SK-N-SH (cell line): ENCODE measurements around the gene NBL1. TPM values are rescaled to one million over a fixed set of nuclear protein-coding genes. Genes with fewer than 3 reads are reported as not detected.

Source experiments
- CTCF ChIA-PET: fragments of 300-600, 350-600 bp; formaldehyde crosslinking; extraction: SDS; loops from one replicate; lab custom pipeline; 2021; lab: Yijun Ruan, JAX
- POLR2A ChIA-PET: fragments of 350-600 bp; sonication (Branson Sonifier 250); formaldehyde crosslinking; extraction: SDS; loops from one replicate; lab custom pipeline; 2020; ENCODE audit warnings: antibody characterized with exemption, inconsistent platforms; lab: Yijun Ruan, JAX
- DNase-seq: peaks from one replicate; pipeline ENCODE4 v3.0.0; 2012
- H2AFZ ChIP-seq: fragments of 200-600 bp; sonication (generic); 2 replicates; pipeline ENCODE4 v1.8.1; 2016; ENCODE audit warnings: antibody characterized with exemption, mild to moderate bottlenecking, low read depth
- H3F3A ChIP-seq: fragments of 200-600 bp; sonication (generic); replicated peaks from 2 replicates; pipeline ENCODE3; 2016; ENCODE audit warnings: antibody characterized with exemption, mild to moderate bottlenecking; ENCODE audit not compliant: insufficient read depth
- H3K27ac ChIP-seq, 2 experiments: fragments of 200-500 bp in 1 of 2; fragments of 200-600 bp in 1 of 2; sonication (Bioruptor generic) in 1 of 2; sonication (generic), shearing (Covaris generic) in 1 of 2; 2 replicates each; pipeline versions ENCODE4 v1.5.1 to v1.6.1; 2014 to 2016; ENCODE audit warnings: low read depth in 2 of 2, inconsistent platforms in 1 of 2, low read length in 1 of 2, mild to moderate bottlenecking in 1 of 2, mixed read lengths in 1 of 2
- H3K27me3 ChIP-seq: fragments of 200-600 bp; sonication (generic), shearing (Covaris generic); 2 replicates; pipeline ENCODE4 v1.6.1; 2016; ENCODE audit warnings: mixed run types; ENCODE audit not compliant: insufficient read depth
- H3K36me3 ChIP-seq, 2 experiments: fragments of 200-500 bp in 1 of 2; fragments of 200-600 bp in 1 of 2; sonication (Bioruptor generic) in 1 of 2; sonication (generic) in 1 of 2; replicated peaks in 1 of 2; 2 replicates each; pipeline versions ENCODE3 to v1.5.1; 2014 to 2016; ENCODE audit warnings: low read length in 1 of 2, mild to moderate bottlenecking in 1 of 2; ENCODE audit not compliant: insufficient read depth in 2 of 2, control insufficient read depth in 1 of 2
- H3K4me1 ChIP-seq, 2 experiments: fragments of 200-500 bp in 1 of 2; fragments of 200-600 bp in 1 of 2; sonication (Bioruptor generic) in 1 of 2; sonication (generic), shearing (Covaris generic) in 1 of 2; 2 replicates each; pipeline versions ENCODE4 v1.5.1 to v1.6.1; 2014 to 2016; ENCODE audit warnings: low read depth in 1 of 2, low read length in 1 of 2, mixed run types in 1 of 2; ENCODE audit not compliant: insufficient read depth in 2 of 2, control insufficient read depth in 1 of 2
- H3K4me2 ChIP-seq: fragments of 200-600 bp; sonication (generic), shearing (Covaris generic); 2 replicates; pipeline ENCODE4 v1.6.1; 2017; ENCODE audit warnings: mixed run types
- H3K4me3 ChIP-seq, 2 experiments: fragments of 200-500 bp in 1 of 2; fragments of 200-600 bp in 1 of 2; sonication (Bioruptor generic) in 1 of 2; sonication (generic), shearing (Covaris generic) in 1 of 2; 2 replicates each; pipeline versions ENCODE4 v1.5.1 to v1.8.1; 2014 to 2016; ENCODE audit warnings: low read depth in 2 of 2, inconsistent platforms in 1 of 2, low read length in 1 of 2, mild to moderate bottlenecking in 1 of 2, mixed read lengths in 1 of 2, moderate library complexity in 1 of 2
- H3K79me2 ChIP-seq: fragments of 200-600 bp; sonication (generic); 2 replicates; pipeline ENCODE4 v1.8.1; 2017; ENCODE audit warnings: mild to moderate bottlenecking; ENCODE audit not compliant: insufficient read depth
- H3K9ac ChIP-seq: fragments of 200-600 bp; sonication (generic); 2 replicates; pipeline ENCODE4 v1.6.1; 2017; ENCODE audit warnings: mixed run types
- H3K9me2 ChIP-seq: fragments of 200-600 bp; sonication (generic); 2 replicates; pipeline ENCODE4 v1.6.1; 2017; ENCODE audit warnings: mixed run types
- H3K9me3 ChIP-seq: fragments of 200-600 bp; sonication (generic); 2 replicates; pipeline ENCODE4 v1.6.1; 2017; ENCODE audit warnings: mixed run types, mild to moderate bottlenecking, moderate library complexity
- H4K20me1 ChIP-seq: fragments of 200-600 bp; sonication (generic); 2 replicates; pipeline ENCODE4 v1.6.1; 2017; ENCODE audit warnings: mild to moderate bottlenecking, mixed run types; ENCODE audit not compliant: insufficient read depth
- CHD2 ChIP-seq: fragments of 150-350 bp; IDR thresholded peaks from 2 replicates; pipeline ENCODE4 v1.6.1; 2018; ENCODE audit warnings: low read length; ENCODE audit not compliant: partially characterized antibody
- FOSL2 ChIP-seq: IDR thresholded peaks from 2 replicates; pipeline ENCODE4 v1.4.0; 2012; ENCODE audit warnings: low read depth, mild to moderate bottlenecking, moderate library complexity, borderline replicate concordance
- FOXM1 ChIP-seq: IDR thresholded peaks from 2 replicates; pipeline ENCODE4 v1.4.0; 2012; ENCODE audit warnings: low read depth, mild to moderate bottlenecking
- GABPA ChIP-seq: IDR thresholded peaks from 2 replicates; pipeline ENCODE4 v1.4.0; 2012; ENCODE audit warnings: low read depth, mild to moderate bottlenecking
- MXI1 ChIP-seq: IDR thresholded peaks from 2 replicates; pipeline ENCODE4 v1.6.1; 2012; ENCODE audit warnings: mild to moderate bottlenecking, low read depth, low read length, improper control_type of control experiment
- NRF1 ChIP-seq: IDR thresholded peaks from 2 replicates; pipeline ENCODE4 v1.6.1; 2012; ENCODE audit warnings: low read depth, mild to moderate bottlenecking, low read length
- PBX3 ChIP-seq: IDR thresholded peaks from 2 replicates; pipeline ENCODE4; 2012
- RAD21 ChIP-seq: IDR thresholded peaks from 2 replicates; pipeline ENCODE4 v1.6.1; 2012; ENCODE audit warnings: mild to moderate bottlenecking, low read length
- RFX5 ChIP-seq: IDR thresholded peaks from 2 replicates; pipeline ENCODE4 v1.6.1; 2012; ENCODE audit warnings: mild to moderate bottlenecking, improper control_type of control experiment, low read length
- RXRA ChIP-seq: IDR thresholded peaks from 2 replicates; pipeline ENCODE4 v1.4.0; 2012; ENCODE audit warnings: low read depth, mild to moderate bottlenecking, borderline replicate concordance
- SIN3A ChIP-seq: IDR thresholded peaks from 2 replicates; pipeline ENCODE4 v1.6.1; 2012; ENCODE audit warnings: low read depth, mild to moderate bottlenecking, low read length, moderate library complexity, borderline replicate concordance
- TAF1 ChIP-seq: IDR thresholded peaks from 2 replicates; pipeline ENCODE4 v1.6.1; 2012; ENCODE audit warnings: low read depth, mild to moderate bottlenecking, low read length, moderate library complexity, borderline replicate concordance
- TCF12 ChIP-seq: IDR thresholded peaks from 2 replicates; pipeline ENCODE4 v1.4.0; 2012
- USF1 ChIP-seq: IDR thresholded peaks from 2 replicates; pipeline ENCODE4 v1.4.0; 2012; ENCODE audit warnings: low read depth, borderline replicate concordance
- YY1 ChIP-seq: IDR thresholded peaks from 2 replicates; pipeline ENCODE4 v1.4.0; 2012; ENCODE audit warnings: low read depth, mild to moderate bottlenecking
- ZBTB33 ChIP-seq: IDR thresholded peaks from 2 replicates; pipeline ENCODE4 v1.4.0; 2012; ENCODE audit warnings: low read depth, borderline replicate concordance
- WGBS: methylation state at CpG from one replicate; pipeline ENCODE4 v1.1.6; 2017; ENCODE audit warnings: low lambda C conversion rate; 5-methylcytosine and 5-hydroxymethylcytosine counted together
- polyA plus RNA-seq, 3 experiments: library from polyadenylated mRNA; depleted of rRNA; stranded (reverse); fragments of >200 nt; gene quantifications; 2 replicates each; pipeline ENCODE4 v1.2.3, GENCODE V29; 2012

NBL1 gene
- polyA plus RNA-seq, 1 of the 3 experiments (the other 2 are of a cell fraction), result 36.1 TPM

- no peak for TF ChIP-seq CHD2
Measured at GRCh38 chr1:19618428-19618827, 25.7 kb upstream of the NBL1 start (continued).

GRCh38 chr1:19619697-19620384 lies 24.3 kb upstream of the NBL1 start:
- Histone ChIP-seq H3K4me2 (no peak overlapping the region), H2AFZ (no peak overlapping the region), H3K4me1 (peaks cover 4 to 13% of the 10 kb centered on the region in 2 experiments; a peak in 3 of 4 replicates), H3K9me2 (no peaks in the 10 kb centered on the region), H3K4me3 (no peak overlapping the region), H3K9me3 (no peaks in the 10 kb centered on the region), H3K27me3 (no peaks in the 10 kb centered on the region), H3K36me3 (peaks cover 28 to 29% of the 10 kb centered on the region in 2 experiments), H3K27ac (peak overlapping the region in 1 of 2 experiments; percentile 39; a peak in 2 of 4 replicates), H3K79me2 (peaks cover 70% of the 10 kb centered on the region), H3K9ac (no peak overlapping the region), H4K20me1 (peaks cover 28% of the 10 kb centered on the region), H3F3A (peaks cover 6% of the 10 kb centered on the region)
- POLR2A ChIA-PET, result no interaction called here
- CTCF ChIA-PET, result interaction anchor here (0.9 to 1.2 kb wide), 2 partner anchors 37 to 96 kb away, joined by 3 read pairs; no protein-coding TSS in a partner anchor
- no peak for DNase-seq
- WGBS, result 84% methylated on average over 3 of the region's 3 CpGs
- TF ChIP-seq SIN3A (no peak), FOXM1 (no peak), PBX3 (no peak), RAD21 (no peak), RXRA (no peak), TAF1 (no peak), NRF1 (no peak), ZBTB33 (no peak)
- TF ChIP-seq, all 33 proteins: peak for 0

- whole genome bisulfite sequencing, result 84% methylated on average over 3 of the region's 3 CpGs
- Histone ChIP-seq H3K79me2 (peaks cover 62% of the 10 kb centered on the region), H3K27ac (peak overlapping the region in 1 of 2 experiments; percentile 25; a peak in 2 of 4 replicates), H2AFZ (no peak overlapping the region), H3K4me3 (no peak overlapping the region), H3K4me2 (no peak overlapping the region), H3K9me3 (no peaks in the 10 kb centered on the region), H3F3A (peaks cover 6% of the 10 kb centered on the region), H3K36me3 (peaks cover 32 to 34% of the 10 kb centered on the region in 2 experiments), H4K20me1 (peaks cover 28% of the 10 kb centered on the region), H3K27me3 (no peaks in the 10 kb centered on the region), H3K4me1 (peaks cover 10 to 13% of the 10 kb centered on the region in 2 experiments; a peak in 3 of 4 replicates), H3K9ac (no peak overlapping the region), H3K9me2 (no peaks in the 10 kb centered on the region)
- TF ChIP-seq FOSL2, result no peak
- TF ChIP-seq GABPA, result no peak
- no peak for TF ChIP-seq MXI1
- no peak for TF ChIP-seq NRF1
- TF ChIP-seq USF1, result no peak
- TF ChIP-seq YY1, result no peak
- TF ChIP-seq RFX5, result no peak
- TF ChIP-seq TCF12, result no peak
- no peak for TF ChIP-seq RAD21
- ChIA-PET POLR2A (no interaction called here), CTCF (interaction anchor here (1.2 to 1.5 kb wide), 2 partner anchors 33 to 38 kb away, joined by 3 read pairs; no protein-coding TSS in a partner anchor)
- no peak for DNase-seq
Measured at GRCh38 chr1:19620786-19621185, 23.3 kb upstream of the NBL1 start.
